GM19438 (cell line): ENCODE data around the gene NOVA2.
A peak's percentile ranks its signal among the peaks of the same experiment; 100 is the strongest.

Source experiments
- ATAC-seq: cut with Tn5 transposase; IDR thresholded peaks from one replicate; pipeline ENCODE4 v1.9.1; 2021; ENCODE audit warnings: low read depth; ENCODE audit not compliant: unreplicated experiment

NOVA2 gene

GRCh38 chr19:45927565-45928261, 46.0 kb downstream of the NOVA2 start:
- no peak for ATAC-seq

GRCh38 chr19:45924891-45925447, 48.7 kb downstream of the NOVA2 start:
- no peak for ATAC-seq

DNA sequence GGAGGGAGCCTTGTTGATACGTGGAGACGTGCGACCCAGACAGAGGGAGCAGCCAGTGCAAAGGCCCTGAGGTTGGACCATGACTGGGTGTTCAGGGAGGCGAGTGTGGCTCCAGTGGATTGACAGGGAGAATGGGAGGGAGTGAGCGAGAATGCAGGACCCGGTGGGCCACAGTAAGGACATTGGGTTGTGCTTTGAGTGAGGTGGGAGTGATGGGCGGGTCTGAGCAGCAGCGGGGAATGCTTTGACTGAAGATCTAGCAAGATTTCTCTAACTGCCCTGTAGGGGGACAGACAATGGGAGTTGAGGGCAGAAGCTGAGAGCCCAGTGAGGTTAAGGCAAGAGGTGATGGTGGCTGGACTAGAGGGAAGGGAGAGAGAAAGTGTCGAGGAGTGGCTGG, 51.4 kb downstream of the NOVA2 start:
- ATAC-seq = no peak

DNA sequence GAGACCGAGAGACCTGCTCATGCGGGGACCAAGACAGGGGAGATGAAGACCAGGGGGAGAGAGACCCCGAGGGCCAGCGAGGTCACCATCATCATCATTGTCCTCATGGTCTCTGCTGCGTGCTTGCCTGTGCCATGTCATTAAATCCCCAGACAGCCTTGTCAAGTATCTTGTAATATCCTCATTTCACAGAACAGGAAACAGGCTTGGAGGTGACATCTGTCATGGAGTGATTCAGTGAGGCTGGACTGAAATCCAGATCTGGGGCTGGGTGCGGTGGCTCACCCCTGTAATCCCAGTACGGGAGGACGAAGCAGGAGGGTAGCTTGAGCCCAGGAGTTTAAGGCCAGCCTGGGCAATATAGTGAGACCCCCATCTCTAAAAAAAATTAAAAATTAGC, 53.2 kb downstream of the NOVA2 start:
- ATAC-seq = no peak

GRCh38 chr19:45919678-45920077, 54.0 kb downstream of the NOVA2 start:
- ATAC-seq = no peak

DNA sequence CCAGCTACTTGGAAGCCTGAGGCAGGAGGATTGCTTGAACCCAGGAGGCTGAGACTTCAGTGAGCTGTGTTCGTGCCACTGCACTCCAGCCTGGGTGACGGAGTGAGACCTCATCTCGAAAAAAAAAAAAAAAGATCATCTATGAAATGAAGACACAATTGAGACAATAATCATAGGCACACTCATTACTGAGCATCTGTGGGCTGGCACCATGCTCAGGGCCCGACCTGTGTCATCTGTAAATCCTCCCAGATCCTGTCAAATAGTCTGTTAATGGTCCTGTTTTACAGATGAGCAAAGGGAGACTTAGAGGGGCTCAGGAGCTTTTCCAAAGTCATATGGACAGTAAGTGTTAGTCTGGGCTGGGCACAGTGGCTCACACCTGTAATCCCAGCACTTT, 54.9 kb downstream of the NOVA2 start:
- no peak for ATAC-seq

- ATAC-seq = no peak
Measured at GRCh38 chr19:45917421-45918091, 56.1 kb downstream of the NOVA2 start.

GRCh38 chr19:45913874-45914830, 59.5 kb downstream of the NOVA2 start, which contains the start of gene NANOS2:
Gene NANOS2, minus strand, starts transcription at chr19:45914778. Its CDS starts 85 bp downstream, at chr19:45914693.
- ATAC-seq = no peak

GRCh38 chr19:45911291-45911690, 62.4 kb downstream of the NOVA2 start:
- no peak for ATAC-seq

- no peak for ATAC-seq
Measured at GRCh38 chr19:45908956-45909355, 64.7 kb downstream of the NOVA2 start.

- ATAC-seq = no peak
Measured at GRCh38 chr19:45906221-45906620, 67.4 kb downstream of the NOVA2 start.

GRCh38 chr19:45905011-45905410, 68.7 kb downstream of the NOVA2 start:
- no peak for ATAC-seq

- peak; percentile 82 for ATAC-seq
Measured at GRCh38 chr19:45902651-45903625, 70.7 kb downstream of the NOVA2 start.

DNA sequence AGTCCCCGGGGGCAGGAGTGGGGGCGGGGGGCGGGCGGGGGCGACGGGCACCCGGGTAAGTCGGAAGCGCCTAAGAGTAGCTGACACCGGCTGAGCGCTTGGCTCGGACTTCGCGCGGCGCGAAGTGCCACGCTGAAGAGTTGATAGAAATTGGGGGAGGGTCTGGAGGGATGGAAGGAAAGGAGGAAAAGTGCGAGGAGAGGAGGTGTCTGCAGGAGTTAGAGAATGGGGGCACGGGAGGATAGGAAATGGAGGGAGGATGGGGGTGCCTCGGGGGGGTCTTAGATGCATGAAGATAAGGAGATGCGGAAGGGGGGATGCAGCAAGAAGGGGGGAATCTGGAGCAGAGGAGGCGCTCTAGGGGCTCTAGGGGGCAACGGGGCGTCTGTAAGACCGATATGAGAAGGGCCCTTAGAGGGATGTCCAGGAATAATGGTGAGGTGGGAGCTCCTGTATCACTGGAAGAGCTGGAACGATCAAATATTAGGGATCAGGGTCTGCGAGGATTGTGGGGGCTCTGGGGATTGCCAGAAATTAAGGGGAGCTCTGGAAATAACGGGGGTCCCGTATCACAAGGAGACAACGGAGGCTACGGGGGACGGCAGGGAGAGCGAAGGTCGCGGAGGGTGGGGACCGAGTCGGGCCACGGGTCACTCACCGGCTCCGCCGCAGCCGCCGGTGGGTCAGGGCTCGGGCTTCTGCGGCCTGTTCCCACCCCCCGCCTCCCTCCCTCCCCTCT, 71.6 kb downstream of the NOVA2 start, which contains the start of gene MYPOP:
Gene MYPOP, minus strand, starts transcription at position 702 of the 739 bp plus-strand sequence. CDS start 840 bp downstream, outside the sequence.
- ATAC-seq = no peak

DNA sequence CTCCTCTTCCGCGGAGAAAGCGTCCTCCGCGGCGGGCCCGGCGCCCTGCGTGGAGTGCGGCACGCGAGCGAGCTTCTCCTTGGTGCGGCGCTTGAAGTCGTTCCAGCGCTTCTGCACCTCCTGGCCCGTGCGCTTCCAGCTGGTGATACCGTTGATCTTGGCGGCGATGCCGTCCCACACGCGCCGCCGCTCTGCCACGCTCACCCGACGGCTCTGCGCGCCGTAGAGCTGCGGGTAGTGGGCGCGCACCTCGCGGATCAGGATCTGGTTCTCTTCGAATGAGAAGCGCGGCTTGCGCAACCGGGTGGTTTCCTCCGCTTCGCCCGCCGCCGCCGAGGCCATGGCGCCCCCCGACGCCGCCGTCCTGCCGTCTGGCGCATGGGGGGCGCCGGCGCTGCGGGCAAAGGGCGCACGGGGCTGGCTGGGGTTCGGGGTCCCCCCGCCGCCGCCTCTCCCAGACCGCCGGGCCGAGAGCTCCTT, 72.2 kb downstream of the NOVA2 start:
- no peak for ATAC-seq

GRCh38 chr19:45900738-45901431, 72.8 kb downstream of the NOVA2 start:
- no peak for ATAC-seq

DNA sequence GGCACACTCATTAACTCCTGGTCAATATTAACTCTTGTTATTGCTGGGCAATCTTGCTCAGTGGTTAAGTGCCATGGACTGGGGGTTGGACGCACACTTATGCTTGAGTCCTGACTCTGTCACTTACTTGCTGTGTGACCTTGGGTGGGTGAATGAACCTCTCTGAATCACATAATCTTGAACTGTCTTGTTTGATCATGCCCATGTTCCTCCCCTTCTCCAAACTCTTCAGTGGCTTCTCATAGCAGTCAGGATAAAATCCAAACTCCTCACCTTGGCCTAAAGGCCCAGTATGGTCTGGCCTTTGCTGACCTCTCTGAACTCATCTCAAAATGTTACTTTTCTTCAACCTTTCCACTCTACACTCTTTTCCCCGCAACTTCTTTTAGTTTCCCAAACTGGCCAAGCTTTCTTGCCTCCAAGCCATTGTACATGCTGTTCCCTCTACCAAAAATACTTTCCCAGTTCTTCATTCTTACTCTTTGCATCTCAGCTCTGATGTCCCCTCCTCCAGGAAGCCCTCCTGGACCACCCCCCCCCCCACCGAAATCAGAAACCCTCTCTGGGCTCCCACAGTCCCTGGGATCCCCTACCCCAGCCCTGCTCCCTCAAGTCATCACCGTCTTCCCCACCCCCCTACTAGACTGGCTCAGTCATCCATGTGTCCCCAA, 73.6 kb downstream of the NOVA2 start:
- no peak for ATAC-seq

- no peak for ATAC-seq
Measured at GRCh38 chr19:45899253-45899652, 74.4 kb downstream of the NOVA2 start.
